Gastrocnemius medialis (tissue), 4 donors: ENCODE measurements around the gene ACBD6. TPM values are rescaled to one million over a fixed set of nuclear protein-coding genes. Genes with fewer than 3 reads are reported as not detected.

Source experiments
- ATAC-seq, 2 donors: fragments of 150-250 bp; one replicate each; pipeline ENCODE4 v1.9.1; 2016
- DNase-seq, 2 donors: peaks; one replicate each; pipeline ENCODE4 v3.0.0-alpha.2; 2019
- H3K27ac ChIP-seq, 4 donors: fragments of 200-600 bp; sonication (generic); 1 replicate in 1 of 4; 2 replicates in 3 of 4; pipeline ENCODE4 v1.5.1; 2016 to 2018; ENCODE audit warnings: mild to moderate bottlenecking in 2 of 4, moderate library complexity in 1 of 4
- H3K27me3 ChIP-seq, 3 donors: fragments of 200-600 bp; sonication (generic) in 2 of 3; 1 replicate in 1 of 3; 2 replicates in 2 of 3; pipeline versions ENCODE4 v1.5.1 to v1.6.0; 2016 to 2019; ENCODE audit warnings: mild to moderate bottlenecking in 1 of 3, moderate library complexity in 1 of 3
- H3K36me3 ChIP-seq, 2 donors: fragments of 200-600 bp; sonication (generic) in 1 of 2; one replicate each; pipeline ENCODE4 v1.5.1; 2017 to 2018
- H3K4me1 ChIP-seq, 2 donors: fragments of 200-600 bp; sonication (generic) in 1 of 2; one replicate each; pipeline ENCODE4 v1.5.1; 2016 to 2017; ENCODE audit warnings: mild to moderate bottlenecking in 2 of 2
- H3K4me3 ChIP-seq, 4 donors: fragments of 200-600 bp; sonication (generic) in 3 of 4; 1 replicate in 1 of 4; 2 replicates in 3 of 4; pipeline ENCODE4 v1.5.1; 2016 to 2019; ENCODE audit warnings: mild to moderate bottlenecking in 2 of 4
- H3K9me3 ChIP-seq, 3 donors: fragments of 200-600 bp; sonication (generic) in 2 of 3; 1 replicate in 1 of 3; 2 replicates in 2 of 3; pipeline ENCODE4 v1.5.1; 2016 to 2019
- CTCF ChIP-seq, 5 experiments: fragments of 450-650 bp in 3 of 5; fragments of 200-600 bp in 2 of 5; sonication (generic) in 2 of 5; IDR thresholded peaks in 4 of 5; conservative IDR thresholded peaks in 1 of 5; 1 replicate in 4 of 5; 2 replicates in 1 of 5; pipeline ENCODE4 v1.5.1; 2016 to 2019; ENCODE audit warnings: antibody characterized with exemption in 5 of 5, mild to moderate bottlenecking in 3 of 5, moderate library complexity in 3 of 5
- POLR2A ChIP-seq, 2 donors: fragments of 450-650 bp; IDR thresholded peaks; one replicate each; pipeline ENCODE4 v1.6.1; 2017; ENCODE audit warnings: antibody characterized with exemption in 2 of 2, mild to moderate bottlenecking in 2 of 2, moderate library complexity in 2 of 2
- in situ Hi-C, 4 donors: fragments of 200-750 bp; cut with MboI; loops; one replicate each; pipeline versions ENCODE4 v1.15.0 to v1.8.0; 2017; ENCODE audit warnings: low sequenced_read_pairs in 4 of 4
- intact Hi-C: fragments of 100-400 bp; cut with DNase I; formaldehyde crosslinking; loops from one replicate; pipeline ENCODE4 v1.15.1; 2023; ENCODE audit warnings: low total_unique reads
- total RNA-seq, 4 donors: library from RNA; depleted of rRNA; stranded (reverse); fragments of >200 nt; gene quantifications; one replicate each; pipeline versions ENCODE4 v1.1.0 to v1.2.3, GENCODE V29; 2016

Gene ACBD6
- total RNA-seq, 4 donors from 2014 or later, result 15.0 to 27.4 (median 19.1) TPM

- no peak for TF ChIP-seq CTCF (IDR thresholded peaks at IDR 0.05 in 4 of 5, conservative IDR thresholded peaks at IDR 0.05 in 1 of 5)
- no peak for TF ChIP-seq POLR2A (IDR thresholded peaks at IDR 0.05)
- ATAC-seq, result no peak
- intact Hi-C loops, result no loop called here
- H3K27ac ChIP-seq, result no peak overlapping the region
- H3K36me3 ChIP-seq, result no peaks in the 10 kb centered on the region
- in situ Hi-C loops, result loop anchor here in 1 of 4 donors (10.0 kb wide), 1 partner anchor 227 kb away; no protein-coding TSS in a partner anchor
- H3K27me3 ChIP-seq, result peaks cover 0 to 2% (median 0%) of the 10 kb centered on the region in 3 donors
- no peaks in the 10 kb centered on the region for H3K9me3 ChIP-seq
- DNase-seq, result no peak
- no peak overlapping the region for H3K4me3 ChIP-seq
- H3K4me1 ChIP-seq, result no peaks in the 10 kb centered on the region
Measured at GRCh38 chr1:180248176-180248575, 254.2 kb downstream of the ACBD6 start.

DNA sequence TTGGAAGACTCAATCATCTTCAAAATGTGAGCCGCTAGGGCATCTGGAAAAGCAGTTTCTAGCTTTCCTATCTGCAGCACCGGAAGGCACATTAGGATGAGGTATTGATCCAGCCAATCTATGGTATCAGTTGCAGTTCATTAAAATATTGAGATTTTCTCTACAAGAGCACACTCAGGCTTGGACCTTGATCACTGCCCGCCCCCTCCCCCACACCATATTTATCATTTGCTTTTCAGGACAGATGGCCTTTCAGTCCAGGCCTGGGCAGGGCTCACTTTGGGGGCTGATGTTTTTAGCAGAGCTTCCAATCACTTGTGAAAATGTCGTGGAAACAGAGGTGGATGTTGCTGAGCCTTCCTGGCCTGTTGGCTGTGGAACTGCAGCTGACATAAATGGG, 254.8 kb downstream of the ACBD6 start:
- Histone ChIP-seq H3K4me3 (no peak overlapping the region), H3K27ac (no peak overlapping the region), H3K27me3 (peaks cover 0 to 5% (median 3%) of the 10 kb centered on the region in 3 donors), H3K9me3 (no peaks in the 10 kb centered on the region), H3K4me1 (no peaks in the 10 kb centered on the region), H3K36me3 (no peaks in the 10 kb centered on the region)
- DNase-seq (no peak), ATAC-seq (no peak)
- TF ChIP-seq CTCF (IDR thresholded peaks at IDR 0.05 in 4 of 5, conservative IDR thresholded peaks at IDR 0.05 in 1 of 5), result no peak
- no peak for TF ChIP-seq POLR2A (IDR thresholded peaks at IDR 0.05)
- in situ Hi-C loops, result loop anchor here in 1 of 4 donors (10.0 kb wide), 1 partner anchor 227 kb away; no protein-coding TSS in a partner anchor
- intact Hi-C loops, result no loop called here

- Histone ChIP-seq H3K27ac (no peak overlapping the region), H3K4me1 (no peaks in the 10 kb centered on the region), H3K9me3 (no peaks in the 10 kb centered on the region), H3K4me3 (no peak overlapping the region), H3K36me3 (no peaks in the 10 kb centered on the region), H3K27me3 (peaks cover 0 to 9% (median 5%) of the 10 kb centered on the region in 3 donors)
- ATAC-seq (no peak), DNase-seq (no peak)
- TF ChIP-seq POLR2A (IDR thresholded peaks at IDR 0.05) (no peak), CTCF (IDR thresholded peaks at IDR 0.05 in 4 of 5, conservative IDR thresholded peaks at IDR 0.05 in 1 of 5) (no peak)
- in situ Hi-C loops (loop anchor here in 1 of 4 donors (10.0 kb wide), 1 partner anchor 228 kb away; no protein-coding TSS in a partner anchor), intact Hi-C loops (no loop called here)
Measured at GRCh38 chr1:180247061-180247460, 255.3 kb downstream of the ACBD6 start.

GRCh38 chr1:180246579-180246978, 255.8 kb downstream of the ACBD6 start:
- no peak overlapping the region for H3K27ac ChIP-seq
- H3K4me3 ChIP-seq, result no peak overlapping the region
- DNase-seq (no peak), ATAC-seq (no peak)
- H3K4me1 ChIP-seq, result no peaks in the 10 kb centered on the region
- H3K27me3 ChIP-seq, result peaks cover 0 to 12% (median 8%) of the 10 kb centered on the region in 3 donors
- intact Hi-C loops (no loop called here), in situ Hi-C loops (loop anchor here in 1 of 4 donors (10.0 kb wide), 1 partner anchor 228 kb away; no protein-coding TSS in a partner anchor)
- no peak for TF ChIP-seq CTCF (IDR thresholded peaks at IDR 0.05 in 4 of 5, conservative IDR thresholded peaks at IDR 0.05 in 1 of 5)
- TF ChIP-seq POLR2A (IDR thresholded peaks at IDR 0.05), result no peak
- no peaks in the 10 kb centered on the region for H3K9me3 ChIP-seq
- no peaks in the 10 kb centered on the region for H3K36me3 ChIP-seq

GRCh38 chr1:180244840-180245239, 257.5 kb downstream of the ACBD6 start:
- TF ChIP-seq CTCF (IDR thresholded peaks at IDR 0.05 in 4 of 5, conservative IDR thresholded peaks at IDR 0.05 in 1 of 5) (no peak), POLR2A (IDR thresholded peaks at IDR 0.05) (no peak)
- Histone ChIP-seq H3K4me1 (no peaks in the 10 kb centered on the region), H3K27ac (no peak overlapping the region), H3K4me3 (no peak overlapping the region), H3K27me3 (peaks cover 14 to 30% (median 25%) of the 10 kb centered on the region in 3 donors), H3K9me3 (no peaks in the 10 kb centered on the region), H3K36me3 (no peaks in the 10 kb centered on the region)
- DNase-seq, result no peak
- in situ Hi-C loops, result loop anchor here in 1 of 4 donors (10.0 kb wide), 1 partner anchor 230 kb away; no protein-coding TSS in a partner anchor
- ATAC-seq, result no peak
- intact Hi-C loops, result no loop called here
